Epithelial cell of esophagus (primary cell): Measurements from ENCODE around the gene SLC35F3.

ENCODE experiments used
- DNase-seq: peaks from one replicate; pipeline ENCODE4 v3.0.0; 2010; ENCODE audit warnings: low read depth
- H3K4me3 ChIP-seq: 2 replicates; pipeline ENCODE4 v1.5.1; 2011; ENCODE audit warnings: mild to moderate bottlenecking, low read length, control low read depth
- CTCF ChIP-seq: IDR thresholded peaks from 2 replicates; pipeline ENCODE4 v1.5.1; 2011; ENCODE audit warnings: low read depth, mild to moderate bottlenecking, low read length, control low read depth, inconsistent platforms; ENCODE audit not compliant: insufficient read depth; ENCODE audit errors: missing control alignments

The SLC35F3 gene

GRCh38 chr1:233960386-233960785, 55.9 kb downstream of the SLC35F3 start:
- no peak for DNase-seq
- no peak for TF ChIP-seq CTCF
- H3K4me3 ChIP-seq: no peak overlapping the region

GRCh38 chr1:233962878-233963277, 58.4 kb downstream of the SLC35F3 start:
- no peak for TF ChIP-seq CTCF
- DNase-seq: no peak
- no peak overlapping the region for H3K4me3 ChIP-seq

DNA sequence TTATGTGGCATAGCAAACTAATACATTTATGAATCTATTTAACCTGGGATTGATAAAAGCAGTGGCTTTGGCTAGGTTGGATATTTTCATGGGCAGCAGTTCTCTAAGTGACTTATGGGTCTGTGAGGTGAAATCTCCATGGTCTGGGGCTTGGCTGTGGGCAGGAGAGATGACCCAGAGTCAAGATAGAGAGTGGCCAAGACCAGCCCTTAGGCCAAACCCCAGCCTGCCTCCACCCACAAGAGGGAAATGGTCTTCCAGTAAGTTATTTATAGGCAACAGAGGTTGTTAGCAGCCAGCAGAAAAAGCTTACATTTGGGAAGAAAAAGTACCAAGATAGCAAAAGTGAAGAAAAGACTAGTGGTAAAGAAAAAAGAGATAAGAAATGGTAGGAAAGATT, 61.4 kb downstream of the SLC35F3 start:
- no peak overlapping the region for H3K4me3 ChIP-seq
- DNase-seq: no peak
- TF ChIP-seq CTCF: no peak

- no peak for TF ChIP-seq CTCF
- no peak for DNase-seq
- no peak overlapping the region for H3K4me3 ChIP-seq
Observed at GRCh38 chr1:233971753-233972152, 67.3 kb downstream of the SLC35F3 start.

- TF ChIP-seq CTCF: no peak
- H3K4me3 ChIP-seq: no peak overlapping the region
- no peak for DNase-seq
Observed at GRCh38 chr1:233972563-233972950, 68.1 kb downstream of the SLC35F3 start.

DNA sequence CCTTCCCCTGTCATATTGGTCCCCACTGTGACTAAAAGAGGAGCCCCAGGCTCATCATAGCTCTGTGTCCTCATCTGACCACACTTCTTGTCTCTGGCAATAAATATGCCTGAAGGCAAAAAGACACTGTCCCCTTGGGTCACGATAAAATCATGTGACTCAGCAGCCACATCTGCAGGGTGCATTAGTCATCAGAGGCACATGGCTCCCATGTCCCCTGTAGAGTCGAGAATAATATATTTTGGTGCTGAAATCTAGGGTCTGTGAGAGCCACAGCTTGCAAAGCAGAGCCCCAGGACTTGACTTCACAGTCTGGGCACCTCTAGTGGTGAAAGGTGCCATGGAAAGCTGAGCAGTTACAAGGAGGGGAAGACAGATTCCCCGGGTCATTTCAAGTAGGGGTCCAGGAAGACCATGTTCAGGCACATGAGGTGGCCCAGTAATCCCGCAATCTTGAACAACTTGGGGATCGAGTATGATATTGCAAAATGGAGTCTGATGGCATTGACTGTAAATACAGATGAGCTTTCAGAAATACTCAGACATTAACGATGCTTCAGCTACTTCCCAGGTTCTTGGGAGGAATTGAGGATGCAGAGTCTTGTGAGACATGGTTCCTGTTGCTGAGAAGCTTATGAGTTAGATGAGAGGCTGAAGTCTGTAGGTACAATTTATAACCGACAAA, 68.6 kb downstream of the SLC35F3 start:
- no peak for TF ChIP-seq CTCF
- DNase-seq: no peak
- H3K4me3 ChIP-seq: no peak overlapping the region

DNA sequence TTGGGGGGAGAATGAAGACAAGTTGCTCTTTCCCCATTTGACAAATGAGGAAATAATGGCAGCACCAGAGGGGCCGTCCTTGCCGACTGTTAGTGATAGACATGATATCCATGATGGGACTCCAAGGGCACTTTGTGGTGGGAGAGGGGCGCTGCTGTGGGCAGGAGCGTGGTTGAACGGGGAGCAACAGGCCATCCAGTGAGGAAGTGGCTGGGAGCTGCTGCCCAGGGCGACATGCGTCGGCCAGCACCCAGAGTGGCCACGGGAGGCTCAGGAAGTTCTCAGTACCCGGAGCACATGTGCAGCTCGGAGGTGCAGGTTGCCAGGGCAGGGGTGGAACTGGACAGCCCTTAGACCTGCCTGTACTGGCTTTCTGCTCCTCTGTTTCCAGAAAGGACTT, 71.0 kb downstream of the SLC35F3 start:
- no peak for DNase-seq
- H3K4me3 ChIP-seq: no peak overlapping the region
- TF ChIP-seq CTCF: no peak
